Measurements from ENCODE around the gene CCDC142. TPM values are rescaled to one million over a fixed set of nuclear protein-coding genes. Genes with fewer than 3 reads are reported as not detected.
"Not testable (repeated sequence)": the region's sequence is repeated elsewhere in the genome, so short reads cannot be mapped to it uniquely, and the experiment has no call there.

CCDC142 gene
- total RNA-seq, 4 donors from 2014 or later, result 13.6 to 58.7 (median 31.3) TPM

DNA sequence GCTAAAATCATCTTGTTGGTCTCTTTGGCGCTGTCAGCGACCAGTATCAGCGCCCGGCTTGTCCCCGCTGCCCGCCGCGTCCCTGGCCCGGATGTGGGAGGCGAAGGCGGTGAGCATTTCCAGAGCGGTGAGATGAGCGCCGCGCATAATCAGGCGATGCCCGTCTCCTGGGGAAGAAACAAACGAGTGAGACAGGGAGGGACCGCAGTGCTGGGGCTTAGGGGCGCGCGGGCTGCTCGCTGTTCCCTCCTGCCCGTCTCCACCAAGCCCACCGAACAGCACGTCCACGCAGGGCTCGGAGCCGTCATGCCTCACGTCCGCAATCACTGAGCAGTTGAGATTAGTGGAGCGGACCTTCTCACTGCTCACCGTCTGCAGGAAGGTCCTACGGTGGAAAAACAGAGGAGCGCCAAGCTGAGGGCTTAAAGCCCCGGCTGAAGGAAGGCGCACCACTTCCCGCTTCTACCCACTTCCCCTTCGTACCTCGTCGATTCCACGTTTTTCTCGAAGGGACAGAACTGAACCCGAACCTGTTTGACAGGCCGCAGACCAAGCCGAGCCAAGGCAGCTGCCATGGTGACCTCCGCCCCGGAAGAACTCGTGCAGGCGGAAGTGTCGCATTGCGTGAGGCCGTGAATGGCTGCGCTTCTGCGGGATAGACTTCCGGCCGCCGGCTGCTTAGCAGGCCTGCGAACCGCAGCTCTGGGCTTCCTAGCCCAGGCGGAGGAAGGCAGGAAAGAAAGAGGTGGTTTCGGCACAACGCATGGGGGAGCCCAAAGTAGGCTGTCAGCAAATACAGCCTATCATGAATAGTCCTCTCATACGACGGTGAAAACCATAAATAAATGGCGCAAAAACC lies 10.5 kb downstream of the CCDC142 start, which contains the start of gene MRPL53:
Gene MRPL53, minus strand, starts transcription at position 595 of the 859 bp plus-strand sequence. Its CDS starts 20 bp downstream, at position 575.
- WGBS, 2 donors, result 1 to 2% methylated on average over 41 of the region's 66 CpGs
- Histone ChIP-seq H3K4me3 (replicated peaks in 1 of 3) (peak within 1 kb of the TSS; percentile 4 to 78 (median 35)), H3K4me1 (peaks cover 5 to 16% of the 10 kb centered on the region in 2 donors), H3K27ac (peak within 1 kb of the TSS; percentile 82 to 86 (median 83)), H3K9me3 (no peaks in the 10 kb centered on the region), H3K27me3 (no peaks in the 10 kb centered on the region), H3K36me3 (peaks cover 14 to 16% of the 10 kb centered on the region in 2 donors)
- DNase-seq, result peak; percentile 93 to 95
- intact Hi-C loops (cut with DNase I), result no loop called here
- TF ChIP-seq, protein P1, sequence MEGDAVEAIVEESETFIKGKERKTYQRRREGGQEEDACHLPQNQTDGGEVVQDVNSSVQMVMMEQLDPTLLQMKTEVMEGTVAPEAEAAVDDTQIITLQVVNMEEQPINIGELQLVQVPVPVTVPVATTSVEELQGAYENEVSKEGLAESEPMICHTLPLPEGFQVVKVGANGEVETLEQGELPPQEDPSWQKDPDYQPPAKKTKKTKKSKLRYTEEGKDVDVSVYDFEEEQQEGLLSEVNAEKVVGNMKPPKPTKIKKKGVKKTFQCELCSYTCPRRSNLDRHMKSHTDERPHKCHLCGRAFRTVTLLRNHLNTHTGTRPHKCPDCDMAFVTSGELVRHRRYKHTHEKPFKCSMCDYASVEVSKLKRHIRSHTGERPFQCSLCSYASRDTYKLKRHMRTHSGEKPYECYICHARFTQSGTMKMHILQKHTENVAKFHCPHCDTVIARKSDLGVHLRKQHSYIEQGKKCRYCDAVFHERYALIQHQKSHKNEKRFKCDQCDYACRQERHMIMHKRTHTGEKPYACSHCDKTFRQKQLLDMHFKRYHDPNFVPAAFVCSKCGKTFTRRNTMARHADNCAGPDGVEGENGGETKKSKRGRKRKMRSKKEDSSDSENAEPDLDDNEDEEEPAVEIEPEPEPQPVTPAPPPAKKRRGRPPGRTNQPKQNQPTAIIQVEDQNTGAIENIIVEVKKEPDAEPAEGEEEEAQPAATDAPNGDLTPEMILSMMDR (IDR thresholded peaks at IDR 0.05), result no peak
- TF ChIP-seq POLR2A (IDR thresholded peaks at IDR 0.05), result peak in 1 of 2 donors; percentile 80

DNA sequence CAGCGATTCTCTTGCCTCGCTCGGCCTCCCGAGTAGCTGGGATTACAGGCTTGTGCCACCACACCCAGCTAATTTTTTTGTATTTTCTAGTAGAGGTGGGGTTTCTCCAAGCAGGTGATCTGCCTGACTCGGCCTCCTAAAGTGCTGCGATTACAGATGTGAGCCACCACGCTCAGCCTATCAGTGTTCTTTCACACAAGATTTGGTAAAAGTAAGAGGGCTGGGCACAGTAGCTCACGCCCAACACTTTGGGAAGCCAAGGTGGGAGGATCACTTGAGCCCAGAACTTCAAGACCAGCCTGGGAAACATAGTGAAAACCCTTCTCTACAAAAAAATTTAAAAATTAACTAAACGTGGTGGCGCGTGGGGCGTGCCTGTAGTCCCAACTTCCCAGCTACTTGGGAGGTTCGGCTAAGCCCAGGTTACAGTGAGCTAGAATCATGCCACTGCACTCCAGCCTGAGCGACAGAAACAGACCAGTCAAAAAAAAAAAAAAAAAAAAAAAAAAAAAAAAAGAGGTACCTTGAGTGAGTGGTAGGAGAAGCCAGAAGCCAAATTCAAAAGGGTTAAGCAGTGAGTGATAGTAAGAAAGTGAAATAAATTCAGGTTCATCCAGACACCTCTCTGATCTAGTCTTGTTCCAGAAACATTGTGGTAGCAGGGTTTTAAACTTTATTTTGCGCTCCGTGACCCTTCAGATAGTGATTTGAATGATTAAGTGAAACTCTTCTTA lies 11.3 kb downstream of the CCDC142 start:
- intact Hi-C loops (cut with DNase I), result no loop called here
- Histone ChIP-seq H3K4me3 (replicated peaks in 1 of 3) (peak overlapping the region; percentile 4 to 78 (median 35)), H3K27ac (peak overlapping the region; percentile 82 to 86 (median 83)), H3K9me3 (no peaks in the 10 kb centered on the region), H3K27me3 (no peaks in the 10 kb centered on the region), H3K4me1 (peaks cover 5 to 16% of the 10 kb centered on the region in 2 donors), H3K36me3 (peaks cover 14 to 16% of the 10 kb centered on the region in 2 donors)
- DNase-seq, result peak in 1 of 2 donors; percentile 6
- 62 to 66% methylated on average over 16 of the region's 16 CpGs for WGBS, 2 donors
- TF ChIP-seq, protein P1 (IDR thresholded peaks at IDR 0.05), result no peak
- TF ChIP-seq POLR2A (IDR thresholded peaks at IDR 0.05), result no peak

DNA sequence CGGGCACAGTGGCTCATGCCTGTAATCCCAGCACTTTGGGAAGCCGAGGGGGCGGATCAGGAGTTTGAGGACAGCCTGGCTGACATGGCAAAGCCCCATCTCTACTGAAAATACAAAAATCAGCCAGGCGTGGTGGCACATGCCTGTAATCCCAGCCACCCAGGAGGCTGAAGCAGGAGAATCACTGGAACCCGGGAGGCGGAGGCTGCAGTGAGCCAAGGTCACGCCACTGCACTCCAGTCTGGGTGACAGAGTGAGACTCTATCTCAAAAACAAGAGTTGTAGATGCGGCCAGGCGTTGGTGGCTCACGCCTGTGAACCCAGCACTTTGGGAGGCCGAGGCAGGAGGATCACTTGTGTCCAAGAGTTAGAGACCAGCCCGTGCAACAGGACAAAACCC lies 12.1 kb downstream of the CCDC142 start:
- peaks cover 7 to 16% of the 10 kb centered on the region in 2 donors for H3K4me1 ChIP-seq
- H3K9me3 ChIP-seq; H3K4me3 ChIP-seq (replicated peaks in 1 of 3); H3K27ac ChIP-seq; intact Hi-C loops (cut with DNase I); H3K27me3 ChIP-seq; DNase-seq: not testable (repeated sequence)
- 91 to 99% methylated on average over 12 of the region's 12 CpGs for WGBS, 2 donors
- H3K36me3 ChIP-seq, result peaks cover 14 to 16% of the 10 kb centered on the region in 2 donors

DNA sequence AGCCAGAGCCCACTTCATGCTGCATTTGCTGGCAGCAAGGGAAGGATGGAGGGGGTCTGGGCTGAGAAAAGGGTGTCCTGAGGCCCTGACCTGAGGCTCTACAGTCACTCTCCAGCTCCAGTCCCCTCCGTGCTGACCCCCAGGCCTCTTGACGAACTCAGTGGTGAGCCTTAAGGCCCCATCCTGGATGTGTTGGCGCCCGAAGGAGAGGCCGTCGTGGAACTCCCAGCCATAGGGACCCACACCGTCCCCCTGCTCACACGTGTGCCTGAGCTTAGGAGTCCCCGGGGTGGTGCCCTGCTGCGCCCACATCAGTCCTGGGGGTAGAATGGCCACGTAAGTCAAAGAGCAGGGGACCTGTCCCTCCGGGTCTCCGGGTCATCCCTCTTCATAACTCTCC lies 18.4 kb downstream of the CCDC142 start:
- Histone ChIP-seq H3K27ac (peak overlapping the region in 2 of 3 donors; percentile 16 to 67), H3K27me3 (no peaks in the 10 kb centered on the region), H3K4me3 (replicated peaks in 1 of 3) (peak overlapping the region; percentile 22 to 94 (median 91)), H3K9me3 (no peaks in the 10 kb centered on the region), H3K4me1 (peaks cover 12 to 13% of the 10 kb centered on the region in 2 donors), H3K36me3 (peaks cover 7 to 12% of the 10 kb centered on the region in 2 donors)
- 4 to 8% methylated on average over 2 to 13 of the region's 13 CpGs for WGBS, 2 donors
- intact Hi-C loops (cut with DNase I), result no loop called here
- peak in 1 of 2 donors; percentile 8 for DNase-seq
- TF ChIP-seq, protein P1 (IDR thresholded peaks at IDR 0.05), result no peak
- TF ChIP-seq POLR2A (IDR thresholded peaks at IDR 0.05), result no peak

DNA sequence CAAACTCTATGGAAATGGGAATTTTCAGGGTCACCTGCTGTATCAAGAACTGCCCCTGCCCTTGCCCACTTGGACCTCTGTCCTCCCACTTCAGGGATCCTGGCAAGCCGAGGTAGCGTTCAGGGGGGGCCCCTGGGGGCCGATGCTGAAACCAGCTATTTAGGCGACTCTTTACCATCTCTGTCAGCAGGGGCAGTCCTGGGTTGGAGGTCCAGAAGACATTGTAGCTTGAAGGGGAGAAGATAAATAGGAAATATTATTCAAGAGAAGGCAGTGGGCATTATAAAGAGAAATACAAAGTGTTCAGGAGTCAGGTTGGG lies 20.1 kb downstream of the CCDC142 start:
- Histone ChIP-seq H3K9me3 (no peaks in the 10 kb centered on the region), H3K4me3 (replicated peaks in 1 of 3) (no peak overlapping the region), H3K27me3 (no peaks in the 10 kb centered on the region), H3K27ac (no peak overlapping the region), H3K36me3 (peaks cover 7 to 12% of the 10 kb centered on the region in 2 donors), H3K4me1 (peaks cover 18% of the 10 kb centered on the region in 2 donors)
- WGBS, 2 donors, result 76 to 77% methylated on average over 4 of the region's 4 CpGs
- no peak for TF ChIP-seq POLR2A (IDR thresholded peaks at IDR 0.05)
- TF ChIP-seq, protein P1 (IDR thresholded peaks at IDR 0.05), result no peak
- no peak for DNase-seq
- intact Hi-C loops (cut with DNase I), result no loop called here

Data from thyroid gland (tissue), 4 donors.